Measurements from ENCODE around the gene MALRD1. TPM values are rescaled to one million over a fixed set of nuclear protein-coding genes. Genes with fewer than 3 reads are reported as not detected.

The MALRD1 gene
- total RNA-seq, 1 experiment from 2014 or later: not detected

GRCh38 chr10:19226025-19226424 is 177.4 kb downstream of the MALRD1 start:
- DNase-seq (ENCODE audit: low spot score): no peak

GRCh38 chr10:19231034-19231433 is 182.4 kb downstream of the MALRD1 start:
- no peak for DNase-seq (ENCODE audit: low spot score)

- DNase-seq (ENCODE audit: low spot score): no peak
Observed at GRCh38 chr10:19245889-19246752, 197.5 kb downstream of the MALRD1 start.

- DNase-seq (ENCODE audit: low spot score): no peak
Observed at GRCh38 chr10:19247843-19248242, 199.2 kb downstream of the MALRD1 start.

GRCh38 chr10:19250546-19250945 is 201.9 kb downstream of the MALRD1 start:
- peak; percentile 3 for DNase-seq (ENCODE audit: low spot score)

- no peak for DNase-seq (ENCODE audit: low spot score)
Observed at GRCh38 chr10:19252531-19252930, 203.9 kb downstream of the MALRD1 start.

- DNase-seq (ENCODE audit: low spot score): no peak
Observed at GRCh38 chr10:19256331-19256730, 207.7 kb downstream of the MALRD1 start.

- DNase-seq (ENCODE audit: low spot score): no peak
Observed at GRCh38 chr10:19263262-19263661, 214.7 kb downstream of the MALRD1 start.

GRCh38 chr10:19283285-19283684 is 234.7 kb downstream of the MALRD1 start:
- no peak for DNase-seq (ENCODE audit: low spot score)

- no peak for DNase-seq (ENCODE audit: low spot score)
Observed at GRCh38 chr10:19283786-19284185, 235.2 kb downstream of the MALRD1 start.

- no peak for DNase-seq (ENCODE audit: low spot score)
Observed at GRCh38 chr10:19290770-19291169, 242.2 kb downstream of the MALRD1 start.

GRCh38 chr10:19294233-19294632 is 245.6 kb downstream of the MALRD1 start:
- DNase-seq (ENCODE audit: low spot score): no peak

- DNase-seq (ENCODE audit: low spot score): no peak
Observed at GRCh38 chr10:19299645-19300044, 251.0 kb downstream of the MALRD1 start.

GRCh38 chr10:19302117-19302516 is 253.5 kb downstream of the MALRD1 start:
- DNase-seq (ENCODE audit: low spot score): peak; percentile 31

- DNase-seq (ENCODE audit: low spot score): no peak
Observed at GRCh38 chr10:19310066-19310465, 261.5 kb downstream of the MALRD1 start.

- DNase-seq (ENCODE audit: low spot score): no peak
Observed at GRCh38 chr10:19316204-19316870, 267.7 kb downstream of the MALRD1 start.

- DNase-seq (ENCODE audit: low spot score): no peak
Observed at GRCh38 chr10:19317952-19318351, 269.4 kb downstream of the MALRD1 start.

GRCh38 chr10:19325581-19325980 is 277.0 kb downstream of the MALRD1 start:
- no peak for DNase-seq (ENCODE audit: low spot score)

GRCh38 chr10:19328582-19328981 is 280.0 kb downstream of the MALRD1 start:
- DNase-seq (ENCODE audit: low spot score): no peak

GRCh38 chr10:19329475-19329874 is 280.9 kb downstream of the MALRD1 start:
- no peak for DNase-seq (ENCODE audit: low spot score)

GRCh38 chr10:19332304-19332703 is 283.7 kb downstream of the MALRD1 start:
- DNase-seq (ENCODE audit: low spot score): no peak

GRCh38 chr10:19333631-19334030 is 285.0 kb downstream of the MALRD1 start:
- no peak for DNase-seq (ENCODE audit: low spot score)

- no peak for DNase-seq (ENCODE audit: low spot score)
Observed at GRCh38 chr10:19347621-19348020, 299.0 kb downstream of the MALRD1 start.

All from H4 (cell line).